ENCODE results near the gene ATP6V0A1. TPM values are rescaled to one million over a fixed set of nuclear protein-coding genes. Genes with fewer than 3 reads are reported as not detected.

Gene ATP6V0A1
- total and polyA plus RNA-seq, 2 donors from 2014 or later: 108 to 110 TPM

GRCh38 chr17:42484304-42484703, 25.6 kb downstream of the ATP6V0A1 start:
- H3K36me3 ChIP-seq (ENCODE audit: control insufficient read depth in 2 of 3, insufficient read depth in 3 of 3, low read length in 3 of 3): peaks cover 4 to 66% (median 38%) of the 10 kb centered on the region in 3 donors
- H3K27ac ChIP-seq (ENCODE audit: low read depth in 2 of 2, low read length in 2 of 2): no peak overlapping the region
- H3K4me1 ChIP-seq (ENCODE audit: control insufficient read depth in 2 of 3, insufficient read depth in 2 of 3, low read depth in 1 of 3, low read length in 3 of 3): no peaks in the 10 kb centered on the region
- TF ChIP-seq CTCF (IDR thresholded peaks at IDR 0.05; ENCODE audit: borderline replicate concordance, extremely low read depth, insufficient read depth): no peak
- H3K4me3 ChIP-seq (ENCODE audit: low read length in 3 of 3): no peak overlapping the region
- no peaks in the 10 kb centered on the region for H3K9me3 ChIP-seq (ENCODE audit: control insufficient read depth in 2 of 3, insufficient read depth in 1 of 3, low read length in 3 of 3)
- no peak overlapping the region for H3K9ac ChIP-seq (ENCODE audit: low read length in 3 of 3)
- FAIRE-seq (no peak), DNase-seq (no peak)
- intact Hi-C loops (cut with DNase I): no loop called here
- H3K27me3 ChIP-seq (ENCODE audit: control insufficient read depth, insufficient read depth, low read length): no peaks in the 10 kb centered on the region

- H3K4me3 ChIP-seq (ENCODE audit: low read length in 3 of 3): no peak overlapping the region
- no peaks in the 10 kb centered on the region for H3K4me1 ChIP-seq (ENCODE audit: control insufficient read depth in 2 of 3, insufficient read depth in 2 of 3, low read depth in 1 of 3, low read length in 3 of 3)
- H3K9me3 ChIP-seq (ENCODE audit: control insufficient read depth in 2 of 3, insufficient read depth in 1 of 3, low read length in 3 of 3): no peaks in the 10 kb centered on the region
- DNase-seq (no peak), FAIRE-seq (no peak)
- H3K9ac ChIP-seq (ENCODE audit: low read length in 3 of 3): no peak overlapping the region
- peaks cover 4 to 57% (median 32%) of the 10 kb centered on the region in 3 donors for H3K36me3 ChIP-seq (ENCODE audit: control insufficient read depth in 2 of 3, insufficient read depth in 3 of 3, low read length in 3 of 3)
- H3K27me3 ChIP-seq (ENCODE audit: control insufficient read depth, insufficient read depth, low read length): no peaks in the 10 kb centered on the region
- intact Hi-C loops (cut with DNase I): no loop called here
- H3K27ac ChIP-seq (ENCODE audit: low read depth in 2 of 2, low read length in 2 of 2): no peak overlapping the region
- no peak for TF ChIP-seq CTCF (IDR thresholded peaks at IDR 0.05; ENCODE audit: borderline replicate concordance, extremely low read depth, insufficient read depth)
These were observed 27.0 kb downstream of the ATP6V0A1 start for GRCh38 chr17:42485680-42486079.

GRCh38 chr17:42488032-42488431, 29.4 kb downstream of the ATP6V0A1 start:
- Histone ChIP-seq H3K9ac (ENCODE audit: low read length in 3 of 3) (no peak overlapping the region), H3K27ac (ENCODE audit: low read depth in 2 of 2, low read length in 2 of 2) (no peak overlapping the region), H3K36me3 (ENCODE audit: control insufficient read depth in 2 of 3, insufficient read depth in 3 of 3, low read length in 3 of 3) (peaks cover 4 to 44% (median 23%) of the 10 kb centered on the region in 3 donors), H3K27me3 (ENCODE audit: control insufficient read depth, insufficient read depth, low read length) (no peaks in the 10 kb centered on the region), H3K4me3 (ENCODE audit: low read length in 3 of 3) (no peak overlapping the region), H3K9me3 (ENCODE audit: control insufficient read depth in 2 of 3, insufficient read depth in 1 of 3, low read length in 3 of 3) (no peaks in the 10 kb centered on the region), H3K4me1 (ENCODE audit: control insufficient read depth in 2 of 3, insufficient read depth in 2 of 3, low read depth in 1 of 3, low read length in 3 of 3) (no peaks in the 10 kb centered on the region)
- DNase-seq: no peak
- intact Hi-C loops (cut with DNase I): no loop called here
- TF ChIP-seq CTCF (IDR thresholded peaks at IDR 0.05; ENCODE audit: borderline replicate concordance, extremely low read depth, insufficient read depth): no peak
- no peak for FAIRE-seq

DNA sequence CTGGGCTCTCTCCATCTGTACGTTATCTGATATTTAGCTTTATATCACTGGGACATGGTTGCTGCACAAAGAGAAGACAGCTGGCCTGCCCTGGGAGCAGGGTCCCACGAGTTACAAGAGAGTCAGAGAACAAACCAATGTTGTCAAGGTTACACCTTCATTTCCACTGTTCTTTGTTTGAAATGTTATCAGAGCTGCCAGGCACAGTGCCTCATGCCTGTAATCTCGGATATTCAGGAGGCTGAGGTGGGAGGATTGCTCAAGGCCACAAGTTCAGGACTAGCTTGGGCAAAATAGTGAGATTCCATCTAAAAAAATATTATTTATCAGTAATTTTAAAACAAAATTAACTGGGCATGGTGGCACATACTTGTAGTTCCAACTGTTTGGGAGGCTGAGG, 34.6 kb downstream of the ATP6V0A1 start:
- no peaks in the 10 kb centered on the region for H3K27me3 ChIP-seq (ENCODE audit: control insufficient read depth, insufficient read depth, low read length)
- DNase-seq (peak in 3 of 5 donors; percentile 55 to 76 (median 71)), FAIRE-seq (no peak)
- peaks cover 0 to 36% (median 4%) of the 10 kb centered on the region in 3 donors for H3K36me3 ChIP-seq (ENCODE audit: control insufficient read depth in 2 of 3, insufficient read depth in 3 of 3, low read length in 3 of 3)
- no peak overlapping the region for H3K9ac ChIP-seq (ENCODE audit: low read length in 3 of 3)
- intact Hi-C loops (cut with DNase I): no loop called here
- H3K27ac ChIP-seq (ENCODE audit: low read depth in 2 of 2, low read length in 2 of 2): no peak overlapping the region
- H3K4me3 ChIP-seq (ENCODE audit: low read length in 3 of 3): no peak overlapping the region
- H3K4me1 ChIP-seq (ENCODE audit: control insufficient read depth in 2 of 3, insufficient read depth in 2 of 3, low read depth in 1 of 3, low read length in 3 of 3): no peaks in the 10 kb centered on the region
- no peaks in the 10 kb centered on the region for H3K9me3 ChIP-seq (ENCODE audit: control insufficient read depth in 2 of 3, insufficient read depth in 1 of 3, low read length in 3 of 3)
- no peak for TF ChIP-seq CTCF (IDR thresholded peaks at IDR 0.05; ENCODE audit: borderline replicate concordance, extremely low read depth, insufficient read depth)

Measured in kidney (tissue), 14 donors.